ENCODE measurements around the gene TSPAN18. TPM values are rescaled to one million over a fixed set of nuclear protein-coding genes. Genes with fewer than 3 reads are reported as not detected.

Gene TSPAN18
- total and polyA plus RNA-seq, 2 experiments from 2014 or later: 68.6 to 82.8 TPM

DNA sequence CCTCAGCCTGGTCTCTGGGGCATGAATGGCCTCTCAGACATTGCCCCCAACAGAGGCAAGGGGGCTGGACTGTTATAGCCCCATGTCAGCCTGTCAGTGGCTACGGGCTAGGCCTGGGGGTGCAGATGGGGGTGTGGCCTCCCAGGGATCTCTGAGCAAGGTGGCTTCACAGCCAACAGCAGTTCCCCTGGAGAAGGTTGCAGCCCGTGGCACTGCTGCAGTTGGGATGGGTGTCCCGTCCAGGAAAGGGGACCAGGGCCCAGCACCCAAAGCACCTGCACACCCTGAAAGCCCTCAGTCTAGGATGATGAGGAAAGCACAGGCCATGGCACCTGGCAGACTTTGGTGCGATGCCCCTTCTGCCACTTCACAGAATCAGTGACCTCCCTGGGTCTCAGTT is 122.7 kb downstream of the TSPAN18 start:
- Histone ChIP-seq H3K27ac (no peak overlapping the region), H3K27me3 (no peaks in the 10 kb centered on the region), H3K4me1 (ENCODE audit: low read depth) (no peaks in the 10 kb centered on the region), H3K9me3 (ENCODE audit: low read depth) (no peaks in the 10 kb centered on the region), H3K4me3 (no peak overlapping the region), H3K36me3 (no peaks in the 10 kb centered on the region)
- DNase-seq (ENCODE audit: low read depth in 1 of 2, low spot score in 1 of 2): no peak
- TF ChIP-seq, protein P1, sequence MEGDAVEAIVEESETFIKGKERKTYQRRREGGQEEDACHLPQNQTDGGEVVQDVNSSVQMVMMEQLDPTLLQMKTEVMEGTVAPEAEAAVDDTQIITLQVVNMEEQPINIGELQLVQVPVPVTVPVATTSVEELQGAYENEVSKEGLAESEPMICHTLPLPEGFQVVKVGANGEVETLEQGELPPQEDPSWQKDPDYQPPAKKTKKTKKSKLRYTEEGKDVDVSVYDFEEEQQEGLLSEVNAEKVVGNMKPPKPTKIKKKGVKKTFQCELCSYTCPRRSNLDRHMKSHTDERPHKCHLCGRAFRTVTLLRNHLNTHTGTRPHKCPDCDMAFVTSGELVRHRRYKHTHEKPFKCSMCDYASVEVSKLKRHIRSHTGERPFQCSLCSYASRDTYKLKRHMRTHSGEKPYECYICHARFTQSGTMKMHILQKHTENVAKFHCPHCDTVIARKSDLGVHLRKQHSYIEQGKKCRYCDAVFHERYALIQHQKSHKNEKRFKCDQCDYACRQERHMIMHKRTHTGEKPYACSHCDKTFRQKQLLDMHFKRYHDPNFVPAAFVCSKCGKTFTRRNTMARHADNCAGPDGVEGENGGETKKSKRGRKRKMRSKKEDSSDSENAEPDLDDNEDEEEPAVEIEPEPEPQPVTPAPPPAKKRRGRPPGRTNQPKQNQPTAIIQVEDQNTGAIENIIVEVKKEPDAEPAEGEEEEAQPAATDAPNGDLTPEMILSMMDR (IDR thresholded peaks at IDR 0.05; ENCODE audit: low read depth, low read length): no peak

DNA sequence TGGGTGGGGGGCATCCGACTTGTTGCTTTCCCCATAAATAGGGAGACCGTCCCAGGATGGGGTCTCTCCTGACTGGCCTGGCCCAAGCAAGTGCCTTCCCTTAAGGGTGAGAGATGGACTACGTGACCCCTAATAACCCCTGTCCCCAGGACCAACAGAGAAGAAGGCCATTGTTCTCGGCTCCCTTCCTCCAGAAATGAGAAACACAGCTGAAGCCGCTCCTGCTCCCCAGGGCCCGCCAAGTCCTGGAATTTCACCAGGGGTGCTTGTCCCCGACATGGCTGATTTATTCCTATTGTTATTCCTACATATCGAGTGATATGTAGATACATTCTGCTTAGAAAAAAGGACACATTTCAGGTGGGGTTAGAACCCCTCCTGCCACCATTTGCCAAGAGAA is 123.2 kb downstream of the TSPAN18 start:
- TF ChIP-seq, protein P1 (IDR thresholded peaks at IDR 0.05; ENCODE audit: low read depth, low read length): no peak
- H3K36me3 ChIP-seq: no peaks in the 10 kb centered on the region
- no peaks in the 10 kb centered on the region for H3K27me3 ChIP-seq
- H3K4me3 ChIP-seq: no peak overlapping the region
- no peak overlapping the region for H3K27ac ChIP-seq
- no peaks in the 10 kb centered on the region for H3K9me3 ChIP-seq (ENCODE audit: low read depth)
- DNase-seq (ENCODE audit: low read depth in 1 of 2, low spot score in 1 of 2): no peak
- no peaks in the 10 kb centered on the region for H3K4me1 ChIP-seq (ENCODE audit: low read depth)

DNA sequence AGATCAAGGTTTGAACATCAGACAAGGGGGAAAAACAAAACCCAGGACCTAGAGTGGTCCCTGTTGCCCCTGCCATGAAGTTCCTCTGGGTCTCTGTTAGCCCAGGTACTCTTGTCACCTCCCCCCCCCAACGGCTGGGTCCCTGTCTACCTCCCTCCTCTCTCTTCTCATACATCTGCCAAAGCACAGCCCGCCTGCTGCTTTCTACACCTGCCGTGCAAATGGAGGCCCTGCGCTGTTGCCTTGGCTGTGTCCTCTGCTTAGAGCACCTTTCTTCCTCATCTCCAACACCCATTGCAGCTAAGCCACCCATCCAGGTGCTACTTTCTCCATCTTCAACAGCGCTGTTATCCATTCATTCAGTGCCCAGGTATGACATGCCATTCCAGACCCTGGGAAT is 124.7 kb downstream of the TSPAN18 start:
- Histone ChIP-seq H3K27me3 (no peaks in the 10 kb centered on the region), H3K36me3 (no peaks in the 10 kb centered on the region), H3K4me3 (no peak overlapping the region), H3K27ac (no peak overlapping the region), H3K4me1 (ENCODE audit: low read depth) (no peaks in the 10 kb centered on the region), H3K9me3 (ENCODE audit: low read depth) (no peaks in the 10 kb centered on the region)
- DNase-seq (ENCODE audit: low read depth in 1 of 2, low spot score in 1 of 2): no peak
- TF ChIP-seq, protein P1 (IDR thresholded peaks at IDR 0.05; ENCODE audit: low read depth, low read length): no peak

DNA sequence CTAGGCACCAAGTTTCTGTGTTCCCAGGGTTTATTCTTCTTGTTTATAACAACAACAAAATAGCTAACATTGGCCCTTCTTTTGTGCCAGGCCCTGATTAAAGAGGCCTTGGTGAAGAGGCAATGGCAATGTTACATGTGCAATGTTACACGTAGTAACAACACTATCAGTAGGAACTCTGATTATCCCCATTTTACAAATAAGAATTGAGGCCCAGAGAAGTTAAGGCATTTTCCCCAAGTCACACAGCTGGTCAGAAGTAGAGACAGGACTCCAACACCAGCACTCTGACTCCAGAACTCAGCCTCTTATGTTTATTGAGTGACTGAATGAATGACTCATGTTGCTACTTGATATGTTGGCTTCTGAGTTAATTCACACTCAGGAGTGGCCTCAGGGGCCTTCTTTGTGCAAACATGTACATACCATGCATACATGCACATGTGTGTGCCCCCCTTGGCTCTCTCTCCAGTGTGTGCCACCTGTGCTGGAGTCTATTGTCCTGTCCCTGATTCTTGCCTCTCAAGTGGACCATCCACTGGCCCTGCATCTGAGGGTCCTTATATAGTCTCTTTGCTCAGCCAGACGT is 125.5 kb downstream of the TSPAN18 start:
- TF ChIP-seq, protein P1 (IDR thresholded peaks at IDR 0.05; ENCODE audit: low read depth, low read length): no peak
- H3K27me3 ChIP-seq: no peaks in the 10 kb centered on the region
- no peaks in the 10 kb centered on the region for H3K9me3 ChIP-seq (ENCODE audit: low read depth)
- no peak overlapping the region for H3K27ac ChIP-seq
- no peak for DNase-seq (ENCODE audit: low read depth in 1 of 2, low spot score in 1 of 2)
- no peaks in the 10 kb centered on the region for H3K36me3 ChIP-seq
- no peak overlapping the region for H3K4me3 ChIP-seq
- no peaks in the 10 kb centered on the region for H3K4me1 ChIP-seq (ENCODE audit: low read depth)

DNA sequence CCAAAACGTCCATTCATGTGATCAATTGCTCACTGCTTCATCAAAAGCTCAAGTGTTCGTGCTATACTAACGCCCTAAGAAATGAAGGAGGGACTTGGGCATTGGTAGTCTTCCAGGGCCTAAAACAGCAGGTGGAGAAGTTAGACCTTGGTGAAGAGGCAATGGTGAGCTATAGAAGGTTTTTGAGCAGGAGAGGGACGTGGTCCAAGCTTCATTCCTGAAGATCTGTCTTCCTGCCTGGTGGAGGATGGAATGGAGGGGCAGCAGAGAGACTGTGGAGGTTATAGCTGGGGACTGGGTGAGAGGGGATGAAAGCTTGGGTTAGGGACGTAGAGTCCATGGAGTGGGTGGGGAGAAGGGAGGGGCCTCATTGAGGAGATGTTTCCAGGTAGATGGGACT is 126.2 kb downstream of the TSPAN18 start:
- no peaks in the 10 kb centered on the region for H3K9me3 ChIP-seq (ENCODE audit: low read depth)
- no peaks in the 10 kb centered on the region for H3K36me3 ChIP-seq
- TF ChIP-seq, protein P1 (IDR thresholded peaks at IDR 0.05; ENCODE audit: low read depth, low read length): no peak
- no peak overlapping the region for H3K27ac ChIP-seq
- no peak overlapping the region for H3K4me3 ChIP-seq
- H3K4me1 ChIP-seq (ENCODE audit: low read depth): no peaks in the 10 kb centered on the region
- no peak for DNase-seq (ENCODE audit: low read depth in 1 of 2, low spot score in 1 of 2)
- H3K27me3 ChIP-seq: no peaks in the 10 kb centered on the region

Data from cardiac muscle cell (in vitro differentiated cells and primary cell).